Left lung (tissue), 10 donors: ENCODE results near the gene TRMT112. TPM values are rescaled to one million over a fixed set of nuclear protein-coding genes. Genes with fewer than 3 reads are reported as not detected.

ENCODE experiments used
- ATAC-seq: fragments of 200-7000 bp; cut with Tn5 transposase; one replicate; pipeline ENCODE4 v1.9.1; 2020; ENCODE audit warnings: moderate library complexity
- DNase-seq, 4 donors: peaks; one replicate each; pipeline ENCODE4 v3.0.0-alpha.2; 2013 to 2020
- H3K27ac ChIP-seq, 2 donors: fragments of 200-600 bp; sonication (generic) in 1 of 2; one replicate each; pipeline versions ENCODE4 v1.5.0 to v1.8.0; 2020 to 2021
- H3K27me3 ChIP-seq, 2 donors: fragments of 200-600 bp; sonication (generic) in 1 of 2; one replicate each; pipeline versions ENCODE4 v1.5.0 to v1.8.0; 2020 to 2021
- H3K36me3 ChIP-seq, 2 donors: fragments of 200-600 bp; sonication (generic) in 1 of 2; one replicate each; pipeline versions ENCODE4 v1.5.0 to v1.8.0; 2020 to 2021
- H3K4me1 ChIP-seq, 2 donors: fragments of 200-600 bp; one replicate each; pipeline ENCODE4 v1.8.0; 2021
- H3K4me3 ChIP-seq, 2 donors: fragments of 200-600 bp; sonication (generic) in 1 of 2; one replicate each; pipeline versions ENCODE4 v1.5.0 to v1.8.0; 2020 to 2021; ENCODE audit warnings: mild to moderate bottlenecking in 1 of 2
- H3K9me3 ChIP-seq, 2 donors: fragments of 200-600 bp; sonication (generic) in 1 of 2; one replicate each; pipeline versions ENCODE4 v1.5.0 to v1.8.0; 2020 to 2021
- intact Hi-C, 2 donors: fragments of 100-400 bp; cut with DNase I; formaldehyde crosslinking; loops; one replicate each; pipeline versions ENCODE4 v1.11.2 to v1.14.2; 2022
- polyA plus RNA-seq, 6 donors: library from polyadenylated mRNA; unstranded; fragments of 120-200 nt; gene quantifications; one replicate each; pipeline ENCODE4 v1.2.1, GENCODE V29; 2013; ENCODE audit not compliant: insufficient read length in 6 of 6
- total RNA-seq, 2 donors: library from RNA; stranded (reverse); fragmentation: NEBNext Ultra II Directional; extraction: Animal tissue kit (Norgen Biotek cat#: 25700); gene quantifications; one replicate each; pipeline ENCODE4 v1.2.1, GENCODE V29; 2021
- TF ChIP-seq, protein P1 (sequence below), 2 donors: fragments of 200-600 bp; sonication (generic) in 1 of 2; IDR thresholded peaks; one replicate each; pipeline versions ENCODE4 v1.5.0 to v1.8.0; 2021; ENCODE audit warnings: antibody characterized with exemption in 2 of 2
- donor health status: DM: no; HTN: yes; CAD: no.
- donor health status: DM: no; HTN: no; CAD: no.

The TRMT112 gene
- total and polyA plus RNA-seq, 8 donors, result 178 to 252 (median 219) TPM

DNA sequence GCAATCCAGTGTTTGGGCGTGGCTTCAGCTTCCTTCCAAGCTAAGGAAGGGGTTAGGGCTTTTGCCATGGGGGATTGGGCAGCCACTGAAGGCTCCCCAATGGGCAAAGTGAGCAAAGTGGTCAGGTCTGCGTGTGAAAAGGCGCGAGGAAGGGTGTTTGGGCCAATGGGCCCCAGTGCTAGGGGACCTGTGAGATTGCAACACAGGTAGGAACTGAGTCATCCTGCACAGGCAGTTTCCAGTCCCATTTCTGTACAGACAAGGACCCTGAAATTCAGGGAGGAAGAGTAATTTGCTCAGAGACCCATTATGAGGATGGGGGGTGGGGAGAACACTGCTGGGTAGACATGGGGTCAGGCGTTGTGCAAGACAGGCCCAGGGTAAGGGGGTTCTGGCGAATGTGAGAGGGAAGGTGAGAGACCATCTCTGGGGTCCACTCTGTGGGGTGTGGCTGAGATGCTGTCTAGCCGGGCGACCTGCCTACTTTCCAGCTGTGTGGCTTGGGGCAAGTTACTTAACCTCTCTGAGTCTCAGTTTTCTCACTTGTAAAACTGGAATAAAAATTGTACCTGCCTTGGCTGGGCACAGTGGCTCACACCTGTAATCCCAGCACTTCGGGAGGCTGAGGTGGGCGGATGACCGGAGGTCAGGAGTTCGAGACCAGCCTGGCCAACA lies 30.0 kb upstream of the TRMT112 start:
- H3K9me3 ChIP-seq, result no peaks in the 10 kb centered on the region
- intact Hi-C loops, result no loop called here
- ATAC-seq, result no peak
- H3K27ac ChIP-seq, result no peak overlapping the region
- no peaks in the 10 kb centered on the region for H3K27me3 ChIP-seq
- peaks cover 0 to 61% of the 10 kb centered on the region in 2 donors for H3K36me3 ChIP-seq
- TF ChIP-seq, protein P1, sequence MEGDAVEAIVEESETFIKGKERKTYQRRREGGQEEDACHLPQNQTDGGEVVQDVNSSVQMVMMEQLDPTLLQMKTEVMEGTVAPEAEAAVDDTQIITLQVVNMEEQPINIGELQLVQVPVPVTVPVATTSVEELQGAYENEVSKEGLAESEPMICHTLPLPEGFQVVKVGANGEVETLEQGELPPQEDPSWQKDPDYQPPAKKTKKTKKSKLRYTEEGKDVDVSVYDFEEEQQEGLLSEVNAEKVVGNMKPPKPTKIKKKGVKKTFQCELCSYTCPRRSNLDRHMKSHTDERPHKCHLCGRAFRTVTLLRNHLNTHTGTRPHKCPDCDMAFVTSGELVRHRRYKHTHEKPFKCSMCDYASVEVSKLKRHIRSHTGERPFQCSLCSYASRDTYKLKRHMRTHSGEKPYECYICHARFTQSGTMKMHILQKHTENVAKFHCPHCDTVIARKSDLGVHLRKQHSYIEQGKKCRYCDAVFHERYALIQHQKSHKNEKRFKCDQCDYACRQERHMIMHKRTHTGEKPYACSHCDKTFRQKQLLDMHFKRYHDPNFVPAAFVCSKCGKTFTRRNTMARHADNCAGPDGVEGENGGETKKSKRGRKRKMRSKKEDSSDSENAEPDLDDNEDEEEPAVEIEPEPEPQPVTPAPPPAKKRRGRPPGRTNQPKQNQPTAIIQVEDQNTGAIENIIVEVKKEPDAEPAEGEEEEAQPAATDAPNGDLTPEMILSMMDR (IDR thresholded peaks at IDR 0.05), result no peak
- DNase-seq, result no peak
- no peak overlapping the region for H3K4me3 ChIP-seq
- peaks cover 0 to 5% of the 10 kb centered on the region in 2 donors for H3K4me1 ChIP-seq

DNA sequence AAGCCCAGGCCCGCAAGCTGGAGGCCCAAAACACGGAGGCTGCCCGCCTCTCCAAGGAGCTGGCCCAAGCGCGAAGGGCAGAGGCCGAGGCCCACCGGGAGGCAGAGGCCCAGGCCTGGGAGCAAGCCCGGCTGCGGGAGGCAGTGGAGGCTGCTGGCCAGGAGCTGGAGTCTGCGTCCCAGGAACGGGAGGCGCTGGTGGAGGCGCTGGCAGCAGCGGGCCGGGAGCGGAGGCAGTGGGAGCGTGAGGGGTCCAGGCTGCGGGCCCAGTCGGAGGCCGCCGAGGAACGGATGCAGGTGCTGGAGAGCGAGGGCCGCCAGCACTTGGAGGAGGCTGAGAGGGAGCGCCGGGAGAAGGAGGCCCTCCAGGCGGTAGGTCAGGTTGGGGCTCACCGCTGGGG lies 27.4 kb upstream of the TRMT112 start:
- ATAC-seq, result no peak
- intact Hi-C loops, result no loop called here
- peaks cover 0 to 43% of the 10 kb centered on the region in 2 donors for H3K36me3 ChIP-seq

DNA sequence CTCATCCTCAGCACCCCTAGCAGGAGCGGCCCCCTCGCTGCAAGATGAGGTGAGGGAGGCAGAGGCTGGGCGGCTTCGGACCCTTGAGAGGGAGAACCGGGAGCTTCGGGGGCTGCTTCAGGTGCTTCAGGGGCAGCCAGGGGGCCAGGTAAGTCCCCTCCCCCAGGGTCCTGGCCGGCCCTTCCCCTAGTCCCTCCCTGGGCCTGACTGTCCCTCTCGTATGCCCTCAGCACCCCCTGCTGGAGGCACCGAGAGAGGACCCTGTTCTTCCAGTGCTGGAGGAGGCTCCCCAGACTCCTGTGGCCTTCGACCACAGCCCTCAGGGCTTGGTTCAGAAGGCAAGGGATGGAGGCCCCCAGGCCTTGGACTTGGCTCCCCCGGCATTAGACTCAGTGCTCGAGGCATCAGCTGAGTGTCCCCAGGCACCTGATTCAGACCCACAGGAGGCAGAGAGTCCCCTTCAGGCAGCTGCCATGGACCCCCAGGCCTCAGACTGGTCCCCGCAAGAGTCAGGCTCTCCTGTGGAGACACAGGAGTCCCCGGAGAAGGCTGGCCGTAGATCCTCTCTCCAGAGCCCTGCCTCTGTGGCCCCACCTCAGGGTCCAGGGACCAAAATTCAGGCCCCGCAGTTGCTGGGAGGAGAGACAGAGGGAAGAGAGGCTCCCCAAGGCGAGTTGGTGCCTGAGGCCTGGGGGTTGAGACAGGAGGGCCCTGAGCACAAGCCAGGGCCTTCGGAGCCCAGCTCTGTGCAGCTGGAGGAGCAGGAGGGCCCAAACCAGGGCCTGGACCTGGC lies 26.6 kb upstream of the TRMT112 start:
- no peaks in the 10 kb centered on the region for H3K27me3 ChIP-seq
- DNase-seq (peak in 1 of 4 donors; percentile 80), ATAC-seq (peak; percentile 6)
- intact Hi-C loops, result no loop called here
- no peak overlapping the region for H3K27ac ChIP-seq
- no peak overlapping the region for H3K4me3 ChIP-seq
- TF ChIP-seq, protein P1 (IDR thresholded peaks at IDR 0.05), result peak in 1 of 2 donors; percentile 25
- H3K4me1 ChIP-seq, result peaks cover 0 to 36% of the 10 kb centered on the region in 2 donors
- H3K36me3 ChIP-seq, result peaks cover 0 to 35% of the 10 kb centered on the region in 2 donors
- no peaks in the 10 kb centered on the region for H3K9me3 ChIP-seq

More for the DNA sequence above, 27.4 kb upstream of the TRMT112 start:
- no peaks in the 10 kb centered on the region for H3K27me3 ChIP-seq
- TF ChIP-seq, protein P1 (IDR thresholded peaks at IDR 0.05), result no peak
- H3K9me3 ChIP-seq, result no peaks in the 10 kb centered on the region
- peak in 1 of 4 donors; percentile 76 for DNase-seq
- peaks cover 0 to 28% of the 10 kb centered on the region in 2 donors for H3K4me1 ChIP-seq
- H3K4me3 ChIP-seq, result no peak overlapping the region
- no peak overlapping the region for H3K27ac ChIP-seq

DNA sequence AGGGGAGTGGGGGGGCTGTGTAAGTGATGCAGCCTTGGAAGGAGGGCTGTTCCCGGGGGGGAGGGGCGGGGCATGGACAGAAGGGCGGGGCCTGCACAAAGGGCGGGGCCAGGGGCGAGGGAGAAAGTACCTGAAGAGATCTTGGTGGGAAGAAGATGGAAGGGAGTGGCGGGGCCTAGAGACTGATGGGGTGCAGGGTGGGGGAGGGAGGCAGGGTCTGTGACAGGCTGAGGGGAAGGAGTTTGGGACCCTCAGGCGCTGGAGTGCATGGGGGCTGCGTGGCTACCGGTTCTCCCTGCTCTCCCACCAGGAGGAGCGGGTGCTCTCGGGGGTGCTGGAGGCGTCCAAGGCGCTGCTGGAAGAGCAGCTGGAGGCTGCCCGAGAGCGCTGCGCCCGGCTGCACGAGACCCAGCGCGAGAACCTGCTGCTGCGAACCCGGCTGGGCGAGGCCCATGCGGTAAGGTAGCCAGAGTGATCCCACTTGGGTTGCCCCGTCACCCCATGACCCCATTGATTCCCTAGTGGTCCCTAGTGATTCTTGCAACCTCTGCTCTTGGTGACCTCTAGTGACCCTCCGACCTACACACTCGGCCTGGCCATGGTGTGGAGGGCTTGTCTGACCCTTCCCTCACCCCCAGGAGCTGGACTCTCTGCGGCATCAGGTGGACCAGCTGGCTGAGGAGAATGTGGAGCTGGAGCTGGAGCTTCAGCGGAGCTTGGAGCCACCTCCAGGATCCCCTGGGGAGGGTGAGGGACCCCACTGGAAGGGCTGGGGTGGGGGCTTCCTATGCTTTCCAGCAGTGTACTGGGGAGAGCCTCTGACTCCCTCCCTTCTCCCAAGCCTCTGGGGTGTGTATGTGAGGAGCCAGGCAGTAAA lies 25.7 kb upstream of the TRMT112 start:
- TF ChIP-seq, protein P1 (IDR thresholded peaks at IDR 0.05), result no peak
- Histone ChIP-seq H3K36me3 (peaks cover 0 to 31% of the 10 kb centered on the region in 2 donors), H3K9me3 (no peaks in the 10 kb centered on the region), H3K4me1 (peaks cover 0 to 43% of the 10 kb centered on the region in 2 donors), H3K27me3 (no peaks in the 10 kb centered on the region), H3K27ac (peak overlapping the region in 1 of 2 donors; percentile 86), H3K4me3 (peak overlapping the region in 1 of 2 donors; percentile 49)
- DNase-seq (peak in 1 of 4 donors; percentile 77), ATAC-seq (peak; percentile 43)
- intact Hi-C loops, result no loop called here
